ENCODE data around the gene KCP. TPM values are rescaled to one million over a fixed set of nuclear protein-coding genes. Genes with fewer than 3 reads are reported as not detected.

The KCP gene
- total RNA-seq, 1 experiment from 2014 or later: 0.68 TPM

GRCh38 chr7:128909625-128910568 is 612 bp downstream of the KCP start:
- H3K4me1 Mint-ChIP-seq (ENCODE audit: insufficient read depth, unreplicated experiment): no peaks in the 10 kb centered on the region
- H3K9me3 Mint-ChIP-seq (ENCODE audit: unreplicated experiment): no peaks in the 10 kb centered on the region
- DNase-seq (ENCODE audit: unreplicated experiment): no peak
- BruUV-seq (replicated peaks): no TSS peak
- H3K4me3 Mint-ChIP-seq (ENCODE audit: unreplicated experiment): no peak overlapping the region
- no peak for TF ChIP-seq CTCF (IDR thresholded peaks at IDR 0.05; ENCODE audit: unreplicated experiment)
- ChIA-PET POLR2A (no interaction called here), CTCF (interaction anchor here (1.7 kb wide), 1 partner anchor 27 kb away, joined by 5 read pairs; no protein-coding TSS in a partner anchor)
- H3K27me3 Mint-ChIP-seq (ENCODE audit: insufficient read depth, unreplicated experiment): peaks cover 24% of the 10 kb centered on the region
- no peaks in the 10 kb centered on the region for H3K36me3 Mint-ChIP-seq (ENCODE audit: insufficient read depth, unreplicated experiment)
- intact Hi-C loops (cut with micrococcal nuclease): loop anchor here (10.0 kb wide), 1 partner anchor 305 kb away; no protein-coding TSS in a partner anchor
- no peak overlapping the region for H3K27ac Mint-ChIP-seq (ENCODE audit: low read depth, unreplicated experiment)

GRCh38 chr7:128908750-128909624 is 1.5 kb downstream of the KCP start:
- Mint-ChIP-seq H3K27ac (ENCODE audit: low read depth, unreplicated experiment) (no peak overlapping the region), H3K27me3 (ENCODE audit: insufficient read depth, unreplicated experiment) (peaks cover 15% of the 10 kb centered on the region), H3K4me3 (ENCODE audit: unreplicated experiment) (no peak overlapping the region), H3K36me3 (ENCODE audit: insufficient read depth, unreplicated experiment) (no peaks in the 10 kb centered on the region), H3K9me3 (ENCODE audit: unreplicated experiment) (no peaks in the 10 kb centered on the region), H3K4me1 (ENCODE audit: insufficient read depth, unreplicated experiment) (no peaks in the 10 kb centered on the region)
- no peak for TF ChIP-seq CTCF (IDR thresholded peaks at IDR 0.05; ENCODE audit: unreplicated experiment)
- intact Hi-C loops (cut with micrococcal nuclease): loop anchor here (10.0 kb wide), 1 partner anchor 306 kb away; no protein-coding TSS in a partner anchor
- CTCF ChIA-PET: interaction anchor here (0.7 to 1.7 kb wide), 2 partner anchors 16 to 26 kb away, joined by 3 to 5 read pairs; no protein-coding TSS in a partner anchor
- BruUV-seq (replicated peaks): no TSS peak
- POLR2A ChIA-PET: interaction anchor here (0.9 kb wide), 1 partner anchor 9 kb away, joined by 4 read pairs; no protein-coding TSS in a partner anchor
- no peak for DNase-seq (ENCODE audit: unreplicated experiment)

- H3K27ac Mint-ChIP-seq (ENCODE audit: low read depth, unreplicated experiment): no peak overlapping the region
- no peak for DNase-seq (ENCODE audit: unreplicated experiment)
- no TSS peak for BruUV-seq (replicated peaks)
- intact Hi-C loops (cut with micrococcal nuclease): loop anchor here (10.0 kb wide), 1 partner anchor 308 kb away; no protein-coding TSS in a partner anchor
- H3K4me3 Mint-ChIP-seq (ENCODE audit: unreplicated experiment): no peak overlapping the region
- no peaks in the 10 kb centered on the region for H3K36me3 Mint-ChIP-seq (ENCODE audit: insufficient read depth, unreplicated experiment)
- ChIA-PET CTCF (interaction anchor here (0.6 to 1.1 kb wide), 2 partner anchors 123 to 184 kb away, joined by 4 to 6 read pairs; no protein-coding TSS in a partner anchor), POLR2A (no interaction called here)
- no peak for TF ChIP-seq CTCF (IDR thresholded peaks at IDR 0.05; ENCODE audit: unreplicated experiment)
- no peaks in the 10 kb centered on the region for H3K9me3 Mint-ChIP-seq (ENCODE audit: unreplicated experiment)
- peaks cover 12% of the 10 kb centered on the region for H3K27me3 Mint-ChIP-seq (ENCODE audit: insufficient read depth, unreplicated experiment)
- peaks cover 9% of the 10 kb centered on the region for H3K4me1 Mint-ChIP-seq (ENCODE audit: insufficient read depth, unreplicated experiment)
Measured at GRCh38 chr7:128906766-128907559, 3.5 kb downstream of the KCP start.
